Liver (tissue), 3 donors: ENCODE measurements around the gene SMARCC2.

ENCODE experiments used
- CTCF ChIP-seq: fragments of 150-350 bp; IDR thresholded peaks from 2 replicates; pipeline ENCODE4 v1.5.1; 2017; ENCODE audit warnings: improper control_type of control experiment, low read depth, low read length; ENCODE audit not compliant: missing input control
- EGR1 ChIP-seq, 2 donors: IDR thresholded peaks; 2 replicates each; pipeline ENCODE4 v1.6.1; 2016 to 2018; ENCODE audit warnings: antibody characterized with exemption in 2 of 2, low read depth in 2 of 2
- FOXA1 ChIP-seq: IDR thresholded peaks from 2 replicates; pipeline ENCODE4 v1.6.1; 2016; ENCODE audit warnings: antibody characterized with exemption
- GABPA ChIP-seq, 2 donors: IDR thresholded peaks in 1 of 2; conservative IDR thresholded peaks in 1 of 2; 2 replicates each; pipeline ENCODE4 v1.6.1; 2016; ENCODE audit warnings: antibody characterized with exemption in 2 of 2, mild to moderate bottlenecking in 1 of 2, moderate library complexity in 1 of 2
- HNF4A ChIP-seq, 2 donors: conservative IDR thresholded peaks; 2 replicates each; pipeline ENCODE4 v1.6.1; 2016; ENCODE audit warnings: antibody characterized with exemption in 2 of 2, mild to moderate bottlenecking in 2 of 2
- HNF4G ChIP-seq: IDR thresholded peaks from 2 replicates; pipeline ENCODE4 v1.6.1; 2016; ENCODE audit warnings: antibody characterized with exemption
- MAX ChIP-seq: IDR thresholded peaks from 2 replicates; pipeline ENCODE4 v1.6.1; 2016; ENCODE audit warnings: antibody characterized with exemption
- REST ChIP-seq: IDR thresholded peaks from 2 replicates; pipeline ENCODE4 v1.6.1; 2016; ENCODE audit warnings: antibody characterized with exemption, mild to moderate bottlenecking
- RXRA ChIP-seq, 2 donors: IDR thresholded peaks; 2 replicates each; pipeline ENCODE4 v1.6.1; 2017 to 2018; ENCODE audit warnings: antibody characterized with exemption in 2 of 2, mild to moderate bottlenecking in 1 of 2
- SP1 ChIP-seq: IDR thresholded peaks from 2 replicates; pipeline ENCODE4 v1.6.1; 2018; ENCODE audit warnings: antibody characterized with exemption, mild to moderate bottlenecking
- TAF1 ChIP-seq: conservative IDR thresholded peaks from 2 replicates; pipeline ENCODE4 v1.6.1; 2016; ENCODE audit warnings: antibody characterized with exemption, mild to moderate bottlenecking
- YY1 ChIP-seq: IDR thresholded peaks from 2 replicates; pipeline ENCODE4 v1.6.1; 2016; ENCODE audit warnings: antibody characterized with exemption, mild to moderate bottlenecking
- donor health status: healthy.
- donor health status: healthy.

- TF ChIP-seq CTCF (peak; percentile 57), MAX (peak; percentile 42), TAF1 (no peak), SP1 (peak; percentile 90), REST (no peak), GABPA (IDR thresholded peaks at IDR 0.05 in 1 of 2, conservative IDR thresholded peaks at IDR 0.05 in 1 of 2) (peak; percentile 58 to 91), HNF4G (no peak), EGR1 (IDR thresholded peaks at IDR 0.05; ENCODE audit: low read depth in 2 of 2) (peak in 1 of 2 donors; percentile 39), RXRA (IDR thresholded peaks at IDR 0.05) (peak; percentile 16 to 33), YY1 (peak; percentile 86), FOXA1 (no peak), HNF4A (conservative IDR thresholded peaks at IDR 0.05) (peak in 1 of 2 donors; percentile 58)
These were observed 34.9 kb upstream of the SMARCC2 start, which contains the start of gene NABP2 for GRCh38 chr12:56224102-56224701.
